HG02759 (cell line): Measurements from ENCODE around the gene CALML3.

Experiments
- ATAC-seq: cut with Tn5 transposase; IDR thresholded peaks from one replicate; pipeline ENCODE4 v1.9.1; 2021; ENCODE audit warnings: mild to moderate bottlenecking, moderate library complexity; ENCODE audit not compliant: unreplicated experiment

The CALML3 gene

DNA sequence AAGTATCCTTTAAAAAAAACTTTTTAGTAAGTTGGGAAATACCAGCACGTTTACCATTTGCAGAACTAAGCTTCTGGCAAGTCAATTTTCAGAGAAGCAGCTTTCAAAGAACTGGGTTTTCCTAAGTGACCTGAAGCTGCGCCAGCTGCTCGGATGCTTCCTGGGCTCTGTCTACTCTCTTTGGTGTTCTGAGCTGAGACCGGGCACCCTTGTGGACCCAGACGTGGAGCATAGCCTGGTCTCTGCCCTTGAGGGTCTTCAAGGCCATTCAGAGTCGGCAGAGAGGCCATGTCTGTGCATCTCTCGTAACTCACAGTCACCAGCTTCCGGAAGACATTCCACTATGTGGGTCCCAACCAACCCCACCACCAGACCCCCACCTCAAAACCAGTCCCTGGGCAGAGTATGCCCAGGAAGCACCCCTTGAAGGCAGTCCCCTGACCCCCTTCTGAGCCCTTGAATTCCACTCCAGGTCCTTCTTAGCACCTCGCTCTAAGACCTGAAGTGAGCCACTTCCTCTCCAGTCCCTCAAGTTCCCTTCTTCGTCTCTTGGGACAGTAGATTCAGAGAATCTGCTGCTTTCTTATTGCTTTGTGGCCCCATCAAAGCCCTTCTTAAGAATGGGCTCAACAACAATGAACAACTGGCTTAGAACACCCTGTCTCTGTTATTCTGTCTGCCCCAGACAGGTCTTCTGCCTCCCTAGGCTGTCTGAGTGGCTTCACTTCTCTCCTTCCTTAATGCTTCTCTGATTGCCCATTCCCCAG is 33.9 kb upstream of the CALML3 start:
- ATAC-seq: no peak

DNA sequence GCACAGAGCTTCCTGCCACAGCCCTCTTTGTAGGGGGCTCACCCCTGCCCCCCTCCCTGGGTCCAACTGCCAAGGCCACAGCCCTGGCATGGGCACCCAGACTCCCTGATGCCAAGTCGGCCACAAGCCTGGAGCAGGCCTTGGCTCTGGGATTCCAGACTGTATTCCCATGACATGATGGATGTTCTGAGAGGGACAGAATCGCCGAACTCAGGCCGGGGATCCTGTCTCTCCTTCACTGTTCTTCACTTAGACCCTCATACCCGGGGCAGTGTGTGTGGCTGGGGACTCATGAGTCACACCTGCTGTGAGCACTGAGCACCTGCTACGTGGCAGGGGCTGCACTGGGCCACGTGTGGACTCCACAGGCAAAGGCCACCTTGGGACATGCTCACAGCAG is 33.3 kb upstream of the CALML3 start:
- ATAC-seq: no peak

DNA sequence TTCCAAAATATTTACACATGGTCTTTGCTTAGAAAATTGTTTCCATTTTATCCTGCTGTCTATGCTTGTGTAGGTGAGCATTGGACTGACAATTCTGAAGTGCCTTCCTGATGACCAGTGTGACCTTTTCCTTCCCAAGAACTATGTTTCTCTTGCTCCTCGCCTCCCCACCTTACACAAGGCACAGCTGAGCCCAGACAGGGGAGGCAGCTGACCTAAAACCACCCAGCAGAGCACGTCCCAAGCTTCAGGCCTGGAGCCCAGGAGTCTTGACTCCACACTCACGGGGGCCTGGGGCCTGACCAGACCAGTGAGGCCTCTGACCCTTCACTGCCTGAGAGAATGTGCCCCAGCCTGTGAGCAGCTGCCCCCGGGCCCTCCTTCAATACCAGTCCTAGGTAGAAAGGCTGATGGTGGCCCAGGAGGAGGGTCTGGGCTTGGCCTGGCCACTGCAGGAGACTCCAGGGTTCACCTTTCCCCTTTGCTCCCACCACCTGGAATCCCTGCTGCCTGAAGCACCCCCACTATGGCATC is 32.4 kb upstream of the CALML3 start:
- ATAC-seq: no peak

DNA sequence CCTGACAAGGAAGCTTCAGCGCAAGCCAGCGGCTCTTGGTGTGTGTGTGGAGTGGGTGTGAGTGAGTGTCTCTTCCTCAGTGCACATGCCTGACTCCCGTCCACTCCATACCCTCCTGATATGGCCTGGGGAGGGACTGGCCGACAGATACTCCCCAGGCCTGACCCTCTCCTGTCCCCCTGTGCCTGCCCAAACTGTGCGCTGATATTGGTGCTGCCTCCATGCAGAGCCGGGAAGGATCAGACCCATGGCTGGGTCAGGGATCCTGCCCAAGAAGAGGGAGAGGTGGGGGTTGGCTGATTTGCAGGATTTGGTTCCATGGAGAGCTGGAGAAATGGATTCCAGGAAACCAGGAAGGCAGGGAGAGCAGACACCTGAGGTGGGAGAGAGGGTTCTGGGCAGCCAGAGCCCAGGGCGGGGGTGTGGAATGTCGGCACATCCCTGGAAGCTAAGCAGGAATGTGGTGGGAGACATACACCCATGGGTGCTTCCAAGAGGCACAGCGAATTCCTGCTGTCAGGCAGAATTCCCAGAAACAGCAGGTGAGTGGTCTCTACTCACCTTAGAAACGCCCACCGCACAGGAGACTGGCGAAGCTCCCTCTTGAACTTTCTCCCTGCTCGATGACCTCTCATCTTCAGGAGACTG is 31.7 kb upstream of the CALML3 start:
- no peak for ATAC-seq

DNA sequence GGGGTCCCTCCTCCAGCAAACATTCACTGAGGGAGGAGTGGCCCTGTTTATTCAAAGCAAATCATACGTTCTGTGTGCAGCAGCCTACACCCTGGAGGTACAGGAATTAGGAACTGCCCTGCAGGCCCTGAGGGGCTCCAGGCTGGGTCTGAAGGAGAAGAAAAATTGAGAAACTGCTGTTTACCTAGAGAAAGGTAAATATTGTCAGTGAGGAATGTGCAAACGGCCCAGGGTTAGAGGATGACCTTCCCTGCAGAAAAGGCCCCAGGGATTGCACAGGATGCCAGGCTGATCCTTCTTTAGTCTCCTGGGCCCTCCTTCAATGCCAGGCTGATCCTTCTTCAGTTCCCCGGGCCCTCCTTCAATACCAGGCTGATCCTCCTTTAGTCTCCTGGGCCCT is 31.1 kb upstream of the CALML3 start:
- ATAC-seq: no peak

DNA sequence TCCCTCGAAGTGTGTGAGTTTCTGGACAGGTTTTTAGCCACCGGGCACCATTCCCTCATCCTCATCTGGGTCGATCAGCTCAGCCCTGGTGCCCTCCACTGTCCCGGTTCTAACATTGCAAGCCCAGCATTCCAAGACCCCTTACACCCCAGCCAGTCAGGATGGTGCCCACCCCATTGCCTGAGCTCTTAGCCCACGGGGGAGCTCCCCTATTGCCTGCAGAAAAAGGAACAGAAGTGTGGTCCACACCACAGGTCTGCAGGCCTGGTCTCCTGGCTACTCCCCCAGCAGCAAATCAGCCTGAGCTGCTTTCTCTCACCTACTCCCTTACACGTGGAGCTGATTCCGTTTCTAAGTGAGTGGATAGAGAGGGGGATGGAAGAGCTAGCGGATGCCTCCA is 30.1 kb upstream of the CALML3 start:
- ATAC-seq: no peak

DNA sequence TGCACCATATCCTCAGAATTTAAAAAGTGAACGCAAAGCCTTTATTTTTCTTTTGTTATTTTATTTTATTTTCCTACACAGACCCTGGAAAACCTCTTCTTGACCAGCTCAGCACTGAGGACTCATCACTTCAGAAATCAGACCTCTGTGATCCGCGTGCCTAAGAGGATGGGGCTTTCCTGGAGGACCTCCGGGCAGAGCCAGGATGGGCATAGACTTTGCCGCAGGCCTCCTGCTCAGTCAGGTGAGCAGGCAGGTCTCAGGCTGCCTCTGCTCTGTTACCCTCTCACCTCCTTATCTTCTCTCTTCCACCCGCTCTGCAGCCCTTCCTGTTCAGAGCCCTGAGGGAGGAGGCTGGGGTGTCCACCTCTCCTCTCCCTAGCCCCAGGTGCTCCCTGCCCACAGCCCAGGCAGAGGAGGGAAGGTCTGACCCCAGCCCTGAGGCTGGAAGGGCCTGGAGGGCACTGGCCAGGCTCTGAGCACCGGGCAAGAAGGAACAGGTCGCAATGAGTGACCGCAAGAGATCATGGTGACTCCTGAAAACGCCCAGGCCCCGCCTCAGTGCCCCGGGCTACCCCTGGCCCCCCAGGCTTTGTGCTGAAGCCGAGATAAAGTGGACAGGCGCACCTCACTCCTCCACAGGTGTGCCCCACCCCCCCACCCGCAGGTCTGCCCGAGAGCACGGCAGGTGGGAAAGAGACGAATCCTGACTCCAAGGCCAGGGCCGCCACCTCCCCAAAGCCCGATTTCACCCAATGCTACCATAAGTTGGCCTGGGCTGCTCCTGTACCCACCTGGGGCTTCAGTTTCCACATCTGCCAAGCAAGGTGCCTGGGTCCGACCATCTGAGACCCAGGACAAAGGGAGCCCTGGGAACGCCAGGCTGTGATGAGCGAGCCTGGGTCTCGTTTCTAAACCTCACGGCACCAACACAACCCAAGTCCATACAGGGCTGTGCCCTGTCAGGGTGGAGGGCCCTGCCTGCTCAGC is 28.2 kb upstream of the CALML3 start:
- ATAC-seq: no peak

DNA sequence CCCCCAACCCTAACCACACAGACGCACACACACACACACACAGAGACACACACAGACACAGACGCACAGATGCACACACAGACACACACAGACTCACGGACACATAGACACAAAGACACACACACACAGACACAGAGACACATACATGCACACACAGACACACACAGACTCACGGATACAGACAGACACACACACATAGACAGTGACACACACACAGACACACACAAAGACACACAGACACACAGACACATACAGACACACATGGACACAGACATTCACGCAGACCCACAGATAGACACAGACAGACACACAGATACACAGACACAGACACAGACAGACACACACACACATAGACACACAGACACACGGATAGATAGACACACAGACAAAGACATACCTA is 27.5 kb upstream of the CALML3 start:
- ATAC-seq: no peak

DNA sequence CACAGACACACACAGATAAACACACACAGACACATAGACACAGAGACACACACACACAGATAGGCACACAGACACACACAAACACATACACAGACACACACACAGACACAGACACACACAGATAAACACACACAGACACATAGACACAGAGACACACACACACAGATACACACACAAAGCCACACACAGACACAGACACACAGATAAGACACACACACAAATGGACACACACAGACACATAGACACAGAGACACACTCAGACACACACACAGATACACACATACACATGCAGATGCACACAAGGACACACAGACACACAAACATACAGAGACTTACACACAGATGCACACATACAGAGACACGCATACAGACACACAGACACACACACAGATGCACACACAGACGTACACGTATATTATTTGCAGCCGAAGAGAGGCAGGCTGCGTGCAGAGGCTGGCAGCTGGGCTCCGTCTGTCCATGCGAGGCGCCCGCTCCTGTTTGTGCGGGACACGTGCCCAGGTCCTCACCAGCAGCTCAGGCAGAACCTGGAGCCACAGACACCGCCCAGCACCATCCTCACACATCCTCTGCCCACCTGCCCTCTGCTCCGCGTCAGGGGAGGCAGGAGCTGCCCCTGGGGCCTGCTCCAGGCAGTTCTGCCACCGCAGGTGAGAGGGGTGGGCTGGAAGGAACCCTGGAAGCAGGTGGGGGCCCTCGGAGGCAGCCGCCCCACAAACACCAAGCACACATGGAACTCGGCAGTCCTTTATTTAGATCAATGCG is 26.6 kb upstream of the CALML3 start:
- ATAC-seq: no peak

DNA sequence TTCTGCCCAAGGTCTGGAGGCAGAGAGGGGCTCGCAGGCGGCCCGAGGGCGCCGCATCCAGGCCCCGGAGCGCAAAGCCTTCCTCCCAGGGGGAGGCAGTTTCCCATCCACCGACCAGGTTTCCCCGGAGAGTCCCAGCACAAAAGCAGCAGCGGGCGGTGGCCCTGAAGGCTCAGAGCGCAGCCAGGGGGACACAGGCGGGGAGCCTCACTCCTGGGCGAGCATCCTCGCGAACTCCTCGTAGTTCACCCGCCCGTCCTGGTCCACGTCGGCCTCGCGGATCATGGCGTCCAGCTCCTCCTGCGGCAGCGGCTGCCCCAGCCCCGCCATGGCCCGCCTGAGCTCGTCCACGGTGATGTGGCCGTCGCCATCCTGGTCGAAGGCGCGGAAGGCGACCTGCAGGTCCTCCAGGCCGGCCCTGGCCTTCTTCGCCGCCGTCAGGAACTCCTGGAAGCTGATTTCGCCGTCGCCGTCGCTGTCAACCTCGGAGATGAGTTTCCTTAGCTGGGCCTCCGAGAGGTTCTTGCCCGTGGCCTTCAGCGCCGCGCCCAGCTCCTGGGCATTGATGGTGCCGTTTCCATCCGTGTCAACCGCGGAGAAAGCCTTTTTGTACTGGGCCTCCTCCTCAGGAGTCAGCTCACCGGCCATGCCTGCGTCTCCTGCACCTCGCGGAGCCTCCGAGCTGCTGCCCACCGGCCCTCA is 25.8 kb upstream of the CALML3 start:
- no peak for ATAC-seq

DNA sequence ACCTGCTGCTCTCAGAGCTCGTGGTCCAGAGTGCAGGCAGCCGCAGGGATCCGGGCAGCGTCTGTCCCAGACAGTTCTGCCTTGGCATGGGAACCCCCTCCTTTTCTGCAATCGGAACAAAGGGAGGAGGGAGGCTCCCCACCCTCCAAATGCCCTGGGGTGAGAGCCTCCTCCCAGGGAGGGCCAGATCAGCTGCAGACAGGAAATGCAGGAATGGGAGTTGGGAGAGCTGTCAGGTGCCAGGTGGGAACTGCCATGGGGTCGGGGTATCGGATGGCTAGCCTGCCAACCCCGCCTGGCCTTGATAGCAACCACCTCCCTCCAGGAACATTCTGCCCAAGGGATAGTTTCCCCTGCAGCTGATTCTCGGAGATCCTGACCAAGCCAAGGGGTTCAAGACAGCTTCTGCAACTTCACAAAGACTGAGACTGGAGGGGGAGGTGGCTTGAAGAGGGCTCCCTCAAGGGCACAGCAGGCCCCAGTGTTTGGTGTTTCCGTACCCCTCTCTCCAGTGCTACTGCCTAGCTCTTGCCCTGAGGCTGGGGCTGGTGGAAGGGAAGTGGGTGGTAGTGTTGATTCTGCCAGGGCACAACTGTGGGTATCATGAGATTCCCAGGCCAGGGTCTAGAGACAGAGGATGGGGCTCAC is 25.1 kb upstream of the CALML3 start, which contains the start of gene CALML5:
Gene CALML5, minus strand, starts transcription at position 78 of the 648 bp plus-strand sequence. CDS start 132 bp downstream, outside the sequence.
- ATAC-seq: no peak

DNA sequence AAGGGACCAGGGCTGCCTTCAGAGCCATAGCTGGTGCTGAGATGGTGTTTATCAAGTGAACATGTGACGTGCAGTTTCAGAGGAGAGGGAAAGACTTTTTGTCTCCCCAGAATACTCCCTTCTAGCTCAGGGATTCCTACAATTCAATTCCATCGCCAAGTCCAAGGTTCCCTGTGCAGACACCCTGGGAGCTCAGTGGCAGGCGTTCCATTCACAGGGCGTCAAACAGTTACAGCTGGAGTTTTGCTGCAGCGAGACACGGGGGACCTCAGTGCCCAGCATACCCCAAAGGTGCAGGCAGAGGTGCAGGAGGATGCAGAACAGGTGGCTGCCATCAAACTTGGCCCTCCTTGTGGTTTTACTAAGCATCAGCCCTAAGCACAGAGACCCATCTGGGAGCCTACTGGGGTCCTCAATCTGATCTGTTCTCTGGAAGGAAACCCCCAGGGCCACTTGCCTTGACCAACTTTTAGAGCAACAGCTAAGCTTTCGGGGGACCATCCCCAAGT is 24.5 kb upstream of the CALML3 start:
- no peak for ATAC-seq

DNA sequence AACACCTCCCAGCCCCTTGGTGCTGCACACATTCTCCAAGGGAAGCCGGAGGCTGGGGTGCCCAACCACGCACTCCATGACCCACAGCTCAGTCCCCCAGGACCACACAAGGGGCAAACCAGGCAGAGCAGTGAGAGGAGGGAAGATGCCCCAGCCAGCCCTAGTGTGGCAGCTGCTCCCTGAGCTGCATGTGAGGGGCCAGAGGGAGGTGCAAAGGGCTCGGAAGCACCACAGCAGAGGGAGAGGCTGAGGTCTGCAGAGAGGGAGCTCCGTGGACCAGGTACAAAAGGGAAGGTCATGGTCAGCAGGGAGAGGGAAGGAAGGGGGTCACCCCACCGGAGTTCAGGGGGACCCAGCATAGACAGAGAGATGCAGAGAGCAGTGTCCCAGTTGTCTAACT is 23.9 kb upstream of the CALML3 start:
- ATAC-seq: no peak

DNA sequence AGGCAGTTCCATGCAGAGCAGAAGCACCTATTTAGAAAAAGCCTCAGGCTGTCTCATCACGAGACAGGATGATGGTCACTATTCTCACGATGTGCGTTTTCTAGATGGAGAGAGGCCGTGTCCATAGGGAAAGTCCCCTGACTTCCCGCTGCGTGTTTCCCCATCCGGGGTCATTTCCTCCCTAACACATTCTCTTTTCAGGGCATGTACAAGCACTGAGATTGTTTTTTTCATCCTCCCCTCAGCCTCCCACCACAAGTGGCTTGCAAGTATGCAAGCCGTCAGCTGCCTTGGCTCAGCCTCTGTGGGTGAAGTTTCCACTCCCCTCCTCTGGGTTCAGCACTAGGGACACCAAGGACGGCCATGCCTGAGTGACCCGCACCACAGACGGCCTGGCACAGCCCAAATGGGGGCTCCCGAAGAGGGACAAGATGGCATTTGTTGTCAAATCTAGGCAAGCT is 22.7 kb upstream of the CALML3 start:
- ATAC-seq: no peak

DNA sequence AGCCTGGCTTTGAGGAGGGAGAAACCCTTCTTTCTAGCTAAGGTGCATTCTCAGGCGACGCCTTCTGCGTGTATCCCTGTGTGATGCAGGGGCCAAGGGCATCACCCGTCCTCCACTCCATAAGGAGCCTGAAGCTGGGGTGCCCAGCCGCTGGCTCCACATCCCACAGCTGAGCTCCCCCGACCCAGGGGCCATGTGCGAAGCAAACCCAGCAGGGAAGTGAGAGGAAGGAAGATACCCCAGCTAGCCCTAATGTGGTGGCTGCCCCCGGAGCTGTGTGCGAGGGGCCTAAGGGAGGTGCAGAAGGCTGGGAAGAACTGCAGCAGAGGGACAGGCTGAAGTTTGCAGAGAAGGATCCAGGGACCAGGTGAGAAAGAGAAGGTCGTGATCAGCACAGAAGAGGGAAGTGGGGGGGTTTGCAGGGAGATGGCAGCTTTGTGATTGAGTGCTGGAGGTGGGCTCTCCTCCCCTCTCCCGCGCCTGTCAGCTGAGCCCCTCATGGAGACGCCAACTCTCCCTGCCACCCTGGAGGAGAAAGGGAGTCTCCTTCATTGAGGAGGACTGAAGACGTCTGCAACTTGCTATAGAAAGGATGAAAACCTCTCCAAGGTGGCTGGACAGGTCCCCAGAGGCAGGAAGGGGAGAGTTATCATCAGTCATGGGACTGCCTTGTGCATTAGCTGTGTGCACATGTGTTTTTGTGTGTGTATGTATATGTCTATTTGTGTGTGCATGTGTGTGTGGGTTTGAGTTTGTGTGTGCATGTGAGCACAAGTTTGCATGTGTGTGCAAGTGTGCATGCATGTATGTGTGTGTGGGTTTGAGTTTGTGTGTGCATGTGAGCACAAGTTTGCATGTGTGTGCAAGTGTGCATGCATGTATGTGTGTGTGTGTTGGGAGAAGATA is 21.9 kb upstream of the CALML3 start:
- no peak for ATAC-seq

DNA sequence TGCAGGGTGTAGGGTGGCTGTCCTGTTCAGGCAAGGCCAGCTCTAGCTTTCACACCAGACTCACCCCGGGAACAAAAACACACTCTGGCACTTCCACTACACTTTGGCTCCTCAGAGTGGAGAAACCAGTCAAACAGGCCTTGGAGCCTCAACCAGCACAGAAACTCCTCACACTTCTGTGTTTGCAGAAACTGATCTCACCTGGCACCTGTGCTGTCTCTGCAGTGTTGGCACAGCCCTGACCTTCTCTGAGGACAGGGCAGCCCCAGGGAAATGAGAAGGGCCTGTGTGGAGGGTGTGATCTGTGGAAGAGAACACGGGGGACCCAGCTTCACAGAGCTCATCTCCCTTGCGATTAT is 21.3 kb upstream of the CALML3 start:
- ATAC-seq: no peak

DNA sequence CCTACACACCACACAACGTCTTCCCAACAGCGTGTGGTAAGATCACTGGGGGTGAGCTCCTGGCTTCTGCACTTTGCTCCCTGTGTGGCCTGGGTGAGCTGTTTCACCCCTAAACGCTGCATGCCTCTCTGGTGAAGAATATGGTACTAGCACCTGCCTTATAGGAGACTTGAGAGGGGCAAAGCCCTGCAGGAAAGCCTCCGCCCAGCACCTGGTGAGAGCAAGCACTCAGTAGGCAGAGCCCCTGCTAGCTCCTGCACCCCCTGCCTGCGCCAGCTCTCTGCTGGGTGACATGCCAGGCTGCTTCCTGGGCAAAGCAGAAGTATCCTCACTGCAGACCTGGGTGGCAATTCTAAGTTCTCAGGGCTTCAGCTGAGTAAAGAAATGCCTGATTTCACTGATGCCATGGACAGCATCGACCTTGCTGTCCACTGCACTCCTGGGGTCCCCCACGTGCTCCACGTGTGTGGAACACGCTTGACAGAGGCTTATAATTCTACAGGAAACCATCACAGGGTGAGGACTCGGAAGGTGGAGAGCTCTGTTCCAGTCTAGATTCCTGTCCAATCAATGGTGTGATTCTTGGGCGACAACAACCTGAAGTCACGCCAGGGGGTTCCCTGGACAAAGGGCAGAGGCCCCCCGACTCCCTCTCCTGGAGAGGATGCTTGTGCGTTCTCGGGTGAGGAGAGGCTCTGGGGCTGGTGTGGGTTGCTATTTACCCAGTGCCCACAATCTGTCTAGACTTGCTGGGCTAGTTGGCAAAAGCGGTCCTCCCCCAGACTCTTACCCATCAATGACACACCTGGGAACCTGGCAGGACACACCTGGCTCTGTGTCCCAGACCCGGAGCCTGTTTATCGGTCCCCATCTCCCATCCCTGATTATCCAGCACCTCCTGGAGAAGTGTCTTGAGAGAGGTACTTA is 20.4 kb upstream of the CALML3 start:
- no peak for ATAC-seq
